GM12878 (cell line): ENCODE data around the gene SARS2. TPM values are rescaled to one million over a fixed set of nuclear protein-coding genes. Genes with fewer than 3 reads are reported as not detected.

Experiments
- ATAC-seq: fragments of 200-7000 bp; cut with Tn5 transposase; 3 replicates; pipeline ENCODE4 v1.9.1; 2020; ENCODE audit warnings: mild to moderate bottlenecking, moderate library complexity
- BruUV-seq: library from RNA; stranded (reverse); fragments of 400-500 nt; replicated peaks from 2 replicates; lab custom pipeline; 2021; lab: Mats Ljungman, UMichigan
- CTCF ChIA-PET: fragments of 300-600 bp; sonication (Branson Sonifier 250); formaldehyde crosslinking; extraction: SDS; loops from one replicate; lab custom pipeline; 2021; ENCODE audit warnings: inconsistent platforms; lab: Yijun Ruan, JAX
- POLR2A ChIA-PET: fragments of 350-600 bp; formaldehyde crosslinking; extraction: SDS; loops from one replicate; lab custom pipeline; 2021; ENCODE audit warnings: inconsistent platforms; lab: Charles Lee
- RAD21 ChIA-PET: fragments of 300-600 bp; sonication (Branson Sonifier 250); formaldehyde crosslinking; loops from one replicate; lab custom pipeline; 2023; ENCODE audit warnings: antibody characterized with exemption; ENCODE audit not compliant: unreplicated experiment; lab: Charles Lee
- SMC1A ChIA-PET: fragments of 300-600 bp; sonication (Branson Sonifier 250); formaldehyde crosslinking; loops from one replicate; lab custom pipeline; 2023; ENCODE audit not compliant: unreplicated experiment, uncharacterized antibody; lab: Charles Lee
- DNase-seq: peaks from one replicate; pipeline ENCODE4 v3.0.0-alpha.2; 2011; ENCODE audit warnings: low read depth, low spot score
- FAIRE-seq: peaks from 3 replicates; lab custom pipeline; 2011; peaks lifted over from hg19 to GRCh38; lab: Jason Lieb, UNC
- H2AFZ ChIP-seq: 2 replicates; pipeline ENCODE4 v1.6.0; 2011; ENCODE audit warnings: low read depth, low read length, control low read depth; ENCODE audit not compliant: control insufficient read depth
- H3K27ac ChIP-seq: 2 replicates; pipeline ENCODE4 v1.5.1; 2011; ENCODE audit warnings: control low read depth; ENCODE audit not compliant: control insufficient read depth, insufficient read depth
- H3K27me3 ChIP-seq, 2 experiments: replicated peaks in 1 of 2; 2 replicates each; pipeline versions ENCODE4 v1.6.0 to v1.6.1; 2011; ENCODE audit warnings: low read length in 1 of 2; ENCODE audit not compliant: control insufficient read depth in 2 of 2, insufficient read depth in 2 of 2
- H3K36me3 ChIP-seq, 2 experiments: 2 replicates each; pipeline ENCODE4 v1.5.1; 2011; ENCODE audit warnings: low read length in 1 of 2; ENCODE audit not compliant: control insufficient read depth in 2 of 2, insufficient read depth in 2 of 2
- H3K4me1 ChIP-seq: 2 replicates; pipeline ENCODE4 v1.6.1; 2011; ENCODE audit warnings: mild to moderate bottlenecking, low read length, moderate library complexity, mixed read lengths; ENCODE audit not compliant: control insufficient read depth, insufficient read depth
- H3K4me2 ChIP-seq: 2 replicates; pipeline ENCODE4 v1.6.0; 2011; ENCODE audit warnings: control low read depth; ENCODE audit not compliant: control insufficient read depth, insufficient read depth
- H3K4me3 ChIP-seq: fragments of 200-600 bp; sonication (generic); 2 replicates; pipeline ENCODE4 v1.5.1; 2016
- H3K79me2 ChIP-seq: 2 replicates; pipeline ENCODE4 v1.6.0; 2011; ENCODE audit warnings: low read length; ENCODE audit not compliant: control insufficient read depth, insufficient read depth
- H3K9ac ChIP-seq: 2 replicates; pipeline ENCODE4 v1.8.0; 2011; ENCODE audit warnings: low read length, control low read depth, mixed read lengths; ENCODE audit not compliant: control insufficient read depth, insufficient read depth
- H3K9me3 ChIP-seq: replicated peaks from 3 replicates; pipeline ENCODE4 v1.5.1; 2011; ENCODE audit warnings: mild to moderate bottlenecking, low read length; ENCODE audit not compliant: control insufficient read depth, insufficient read depth
- H4K20me1 ChIP-seq: 2 replicates; pipeline ENCODE4 v1.6.0; 2011; ENCODE audit not compliant: control insufficient read depth, insufficient read depth
- CBX5 ChIP-seq: sonication (generic); IDR thresholded peaks from 2 replicates; pipeline ENCODE4 v1.6.1; 2016; ENCODE audit warnings: low read depth, moderate library complexity, mild to moderate bottlenecking, inconsistent platforms
- DPF2 ChIP-seq: fragments of 450-650 bp; IDR thresholded peaks from 2 replicates; pipeline ENCODE4 v1.6.1; 2017; ENCODE audit warnings: mild to moderate bottlenecking
- E4F1 ChIP-seq: fragments of 450-650 bp; IDR thresholded peaks from 2 replicates; pipeline ENCODE4 v1.6.1; 2018; ENCODE audit warnings: borderline replicate concordance, mild to moderate bottlenecking; ENCODE audit not compliant: partially characterized antibody
- ETV6 ChIP-seq, 2 experiments: fragments of 450-650 bp in 1 of 2; IDR thresholded peaks in 1 of 2; conservative IDR thresholded peaks in 1 of 2; 2 replicates each; pipeline ENCODE4 v1.6.1; 2014; ENCODE audit warnings: antibody characterized with exemption in 1 of 2, borderline replicate concordance in 1 of 2, low read depth in 1 of 2, mild to moderate bottlenecking in 1 of 2, moderate library complexity in 1 of 2
- FOXM1 ChIP-seq: IDR thresholded peaks from 2 replicates; pipeline ENCODE4 v1.6.1; 2012; ENCODE audit warnings: low read depth, mild to moderate bottlenecking, inconsistent platforms, low read length, moderate library complexity
- GABPA ChIP-seq: IDR thresholded peaks from 2 replicates; pipeline ENCODE4 v1.6.1; 2014; ENCODE audit warnings: antibody characterized with exemption, low read depth, mild to moderate bottlenecking, inconsistent platforms
- IKZF2 ChIP-seq, 2 experiments: fragments of 450-650 bp; IDR thresholded peaks; 2 replicates each; pipeline ENCODE4 v1.6.1; 2017; ENCODE audit warnings: mild to moderate bottlenecking in 2 of 2, moderate library complexity in 2 of 2
- NFIC ChIP-seq: IDR thresholded peaks from 2 replicates; pipeline ENCODE4 v1.6.1; 2012; ENCODE audit warnings: low read depth, mild to moderate bottlenecking, inconsistent platforms, low read length, moderate library complexity
- NR2F1 ChIP-seq: fragments of 450-650 bp; conservative IDR thresholded peaks from 2 replicates; pipeline ENCODE4 v1.6.1; 2017; ENCODE audit warnings: mild to moderate bottlenecking
- PAX5 ChIP-seq: IDR thresholded peaks from 2 replicates; pipeline ENCODE4 v1.6.1; 2011; ENCODE audit warnings: low read depth, low read length, borderline replicate concordance
- POU2F2 ChIP-seq: IDR thresholded peaks from 3 replicates; pipeline ENCODE4 v1.6.1; 2011; ENCODE audit warnings: low read depth, mild to moderate bottlenecking, low read length, borderline replicate concordance
- RUNX3 ChIP-seq: IDR thresholded peaks from 2 replicates; pipeline ENCODE4 v1.6.1; 2012; ENCODE audit warnings: low read length, inconsistent platforms
- SKIL ChIP-seq: fragments of 450-650 bp; IDR thresholded peaks from 2 replicates; pipeline ENCODE4 v1.6.1; 2017; ENCODE audit warnings: mild to moderate bottlenecking, low read depth, inconsistent platforms; ENCODE audit not compliant: poor library complexity, severe bottlenecking
- SUZ12 ChIP-seq: fragments of 200-600 bp; sonication (generic); IDR thresholded peaks from one replicate; pipeline ENCODE4 v1.6.1; 2018; ENCODE audit warnings: antibody characterized with exemption, mild to moderate bottlenecking; ENCODE audit not compliant: unreplicated experiment
- TCF7 ChIP-seq: IDR thresholded peaks from 2 replicates; pipeline ENCODE4 v1.6.1; 2014; ENCODE audit warnings: antibody characterized with exemption, borderline replicate concordance
- USF1 ChIP-seq: IDR thresholded peaks from 2 replicates; pipeline ENCODE4 v1.6.1; 2011; ENCODE audit warnings: borderline replicate concordance, low read depth, mild to moderate bottlenecking, moderate library complexity, mixed read lengths, low read length; ENCODE audit not compliant: insufficient read depth; ENCODE audit errors: extremely low read length
- WGBS: methylation state at CpG from one replicate; pipeline ENCODE4 v1.1.6; 2016; ENCODE audit warnings: low lambda C conversion rate; ENCODE audit not compliant: insufficient replicate concordance, insufficient coverage; ENCODE audit errors: missing lambda C conversion rate; 5-methylcytosine and 5-hydroxymethylcytosine counted together
- in situ Hi-C: fragments of 300-500 bp; cut with MboI; formaldehyde crosslinking; loops from 9 replicates; pipeline ENCODE4 v1.14.3; 2018; ENCODE audit warnings: mixed read lengths
- intact Hi-C: fragments of 100-400 bp; cut with micrococcal nuclease; formaldehyde crosslinking; loops from one replicate; pipeline ENCODE4 v1.14.2; 2022; ENCODE audit not compliant: unreplicated experiment
- polyA plus RNA-seq, 11 experiments: library from polyadenylated mRNA; depleted of rRNA in 4 of 11; unstranded in 6 of 11; stranded (reverse) in 5 of 11; fragments of >200 nt; fragmentation: Nextera tagmentation in 4 of 11; fragmentation: Illumina TruSeq in 1 of 11; extraction: Ambion mirVana in 4 of 11; extraction: Trizol in 1 of 11; gene quantifications; 1 replicate in 1 of 11; 2 replicates in 10 of 11; pipeline versions ENCODE4 v1.2.1 to v1.2.3, GENCODE V29; 2011 to 2016; ENCODE audit warnings: inconsistent platforms in 2 of 11, missing spikeins in 2 of 11, low read depth in 1 of 11
- total RNA-seq, 4 experiments: library from RNA; depleted of rRNA in 3 of 4; stranded (reverse); fragments of >200 nt in 3 of 4; fragmentation: Illumina TruSeq in 1 of 4; extraction: Trizol in 1 of 4; gene quantifications; 2 replicates each; pipeline versions ENCODE4 v1.2.1 to v1.2.3, GENCODE V29; 2013 to 2021

Gene SARS2
- total and polyA plus RNA-seq, 10 of the 15 experiments (the other 5 are each of a cell fraction or from before 2014, with no cell fraction given) = 2.6 to 50.3 (median 27.5) TPM

GRCh38 chr19:38977445-38978325 lies 47.1 kb upstream of the SARS2 start:
- Histone ChIP-seq H3K4me1 (peaks cover 21% of the 10 kb centered on the region), H2AFZ (no peak overlapping the region; the same call in 1 of the 2 replicates), H3K27me3 (peaks cover 0 to 3% of the 10 kb centered on the region in 2 experiments; a peak in 2 of 4 replicates), H3K9ac (no peak overlapping the region; the same call in 1 of the 2 replicates), H3K36me3 (no peaks in the 10 kb centered on the region), H3K27ac (peak overlapping the region; percentile 78), H3K4me3 (no peak overlapping the region), H3K9me3 (peaks cover 2% of the 10 kb centered on the region; the same call in 2 of the 3 replicates), H4K20me1 (no peaks in the 10 kb centered on the region), H3K4me2 (peak overlapping the region; percentile 11), H3K79me2 (no peaks in the 10 kb centered on the region)
- ChIA-PET POLR2A (interaction anchor here (0.6 to 2.6 kb wide), 8 partner anchors 11 to 52 kb away, joined by 3 to 15 read pairs (median 4); no protein-coding TSS in a partner anchor), RAD21 (interaction anchor here (0.6 to 3.9 kb wide), 7 partner anchors 9 to 176 kb away, joined by 3 to 27 read pairs (median 4); partner anchors contain the start of gene FBXO27), CTCF (interaction anchor here (0.6 to 4.0 kb wide), 24 partner anchors 10 to 1458 kb away, joined by 3 to 28 read pairs (median 4); partner anchors contain the start of genes MRPS12 and SARS2), SMC1A (interaction anchor here (0.6 to 4.2 kb wide), 13 partner anchors 10 to 555 kb away, joined by 3 to 20 read pairs (median 6); no protein-coding TSS in a partner anchor)
- WGBS = 13% methylated on average over 15 of the region's 15 CpGs
- intact Hi-C loops (loop anchor here (1.0 to 10.0 kb wide), 3 partner anchors 29 to 427 kb away; partner anchors contain the start of gene ZFP36), in situ Hi-C loops (no loop called here)
- BruUV-seq = no TSS peak
- peak; percentile 99 for FAIRE-seq
- peak; percentile 93 for ATAC-seq
- DNase-seq = peak; percentile 80
- TF ChIP-seq DPF2 (peak; percentile 91), IKZF2 (IDR thresholded peaks at IDR 0.05) (peak; percentile 98 to 99), CBX5 (peak; percentile 87; the same call in 1 of the 2 replicates), GABPA (peak; percentile 68; the same call in 1 of the 2 replicates), RUNX3 (peak; percentile 94), FOXM1 (peak; percentile 94; the same call in 1 of the 2 replicates), USF1 (no peak), NFIC (peak; percentile 94), E4F1 (no peak), SKIL (peak; percentile 89), POU2F2 (0 out of 3 replicates have a peak, but pooled peaks have one; percentile 17), ETV6 (conservative IDR thresholded peaks at IDR 0.05 in 1 of 2, IDR thresholded peaks at IDR 0.05 in 1 of 2; ENCODE audit: borderline replicate concordance in 1 of 2, low read depth in 1 of 2) (peak in 1 of 2 experiments; percentile 84; a peak in 2 of 4 replicates), PAX5 (peak; percentile 56), NR2F1 (peak; percentile 72), TCF7 (no peak), SUZ12 (no peak)
